IPS-20b (cell line): ENCODE results near the gene MARS1.
A peak's percentile ranks its signal among the peaks of the same experiment; 100 is the strongest.

ENCODE experiments used
- H3K27ac ChIP-seq: one replicate; pipeline ENCODE4 v1.5.1; 2013; ENCODE audit warnings: low read length
- H3K27me3 ChIP-seq: 2 replicates; pipeline ENCODE4 v1.6.1; 2013; ENCODE audit warnings: mild to moderate bottlenecking, low read length, inconsistent platforms; ENCODE audit not compliant: insufficient read depth
- H3K36me3 ChIP-seq: 2 replicates; pipeline ENCODE4 v1.6.1; 2013; ENCODE audit warnings: low read depth, mild to moderate bottlenecking, inconsistent platforms, low read length, moderate library complexity; ENCODE audit not compliant: insufficient read depth
- H3K4me1 ChIP-seq: 2 replicates; pipeline ENCODE4 v1.6.1; 2013; ENCODE audit warnings: mild to moderate bottlenecking, control low read depth, inconsistent platforms, low read length, moderate library complexity; ENCODE audit not compliant: insufficient read depth
- H3K4me3 ChIP-seq: 2 replicates; pipeline ENCODE4 v1.5.1; 2013; ENCODE audit warnings: mild to moderate bottlenecking, low read length, inconsistent platforms
- H3K9ac ChIP-seq: 2 replicates; pipeline ENCODE4 v1.6.1; 2013; ENCODE audit warnings: low read depth, mild to moderate bottlenecking, inconsistent platforms, low read length, moderate library complexity
- H3K9me3 ChIP-seq: 2 replicates; pipeline ENCODE4 v1.6.1; 2013; ENCODE audit warnings: mild to moderate bottlenecking, low read depth, low read length, inconsistent platforms; ENCODE audit not compliant: insufficient read depth

MARS1 gene

GRCh38 chr12:57459750-57460467 is 28.0 kb upstream of the MARS1 start, which contains the start of gene GLI1:
GLI1 (plus strand) TSS chr12:57459785; CDS start chr12:57463692, 3,907 bp downstream.
- Histone ChIP-seq H3K9me3 (no peaks in the 10 kb centered on the region), H3K36me3 (no peaks in the 10 kb centered on the region), H3K27ac (peak within 1 kb of the TSS; percentile 27), H3K4me3 (peak within 1 kb of the TSS; percentile 89), H3K27me3 (peaks cover 24% of the 10 kb centered on the region), H3K4me1 (peaks cover 16% of the 10 kb centered on the region), H3K9ac (peak within 1 kb of the TSS; percentile 66; the same call in 1 of the 2 replicates)

DNA sequence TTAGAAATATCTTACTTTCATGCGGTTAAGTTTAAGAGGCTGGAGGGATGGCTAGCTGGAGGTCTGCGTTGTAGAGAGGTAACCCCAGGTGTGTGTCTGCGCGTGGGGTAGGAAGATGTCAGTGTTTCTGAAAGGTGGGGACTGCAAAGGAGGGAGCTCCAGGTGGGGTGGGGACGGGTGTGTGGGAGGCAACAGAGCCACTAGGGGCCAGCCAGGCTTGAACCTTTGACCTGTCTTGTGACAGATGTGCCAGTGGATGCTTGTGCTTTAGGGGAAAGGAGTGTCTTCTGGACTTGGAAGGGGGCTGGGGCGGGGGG is 27.4 kb upstream of the MARS1 start:
- Histone ChIP-seq H3K27me3 (peaks cover 24% of the 10 kb centered on the region), H3K4me3 (peak overlapping the region; percentile 89), H3K9ac (peak overlapping the region; percentile 57; the same call in 1 of the 2 replicates), H3K36me3 (no peaks in the 10 kb centered on the region), H3K4me1 (peaks cover 13% of the 10 kb centered on the region), H3K27ac (no peak overlapping the region), H3K9me3 (no peaks in the 10 kb centered on the region)

GRCh38 chr12:57460841-57461275 is 27.0 kb upstream of the MARS1 start:
- Histone ChIP-seq H3K4me3 (peak overlapping the region; percentile 89), H3K9ac (peak overlapping the region; percentile 57; the same call in 1 of the 2 replicates), H3K36me3 (no peaks in the 10 kb centered on the region), H3K27me3 (peaks cover 20% of the 10 kb centered on the region), H3K9me3 (no peaks in the 10 kb centered on the region), H3K4me1 (peaks cover 9% of the 10 kb centered on the region), H3K27ac (no peak overlapping the region)

DNA sequence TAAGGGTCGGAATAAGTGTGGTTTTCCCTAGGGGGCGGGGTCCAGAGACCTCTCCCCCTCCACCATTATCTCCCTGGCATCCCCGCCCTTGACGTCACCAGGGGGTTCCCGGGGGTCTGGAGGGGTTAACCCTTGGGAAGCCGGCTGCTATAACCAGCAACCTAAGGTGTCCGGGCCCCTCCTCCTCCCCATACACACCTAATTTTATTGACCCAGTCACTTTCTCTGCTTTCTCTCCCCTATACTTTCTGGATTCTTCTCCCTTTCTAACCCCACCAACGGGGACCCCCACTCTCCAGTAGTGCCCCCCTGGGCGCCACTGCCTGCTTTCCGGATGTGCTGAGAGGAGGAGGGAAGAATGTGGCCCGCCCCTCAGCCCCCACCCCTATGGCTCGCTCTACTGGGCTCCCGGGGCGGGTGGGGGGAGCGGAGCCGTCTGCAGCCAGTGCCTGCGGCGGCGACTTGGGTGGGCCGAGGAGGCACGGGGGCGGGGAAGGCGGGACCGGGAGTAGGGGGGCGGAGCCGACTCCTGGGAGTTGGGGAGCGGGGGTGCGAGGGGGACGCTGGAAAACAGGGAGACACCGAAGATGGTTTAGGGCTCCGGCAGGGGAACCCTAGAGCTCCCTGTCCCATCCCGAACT is 26.5 kb upstream of the MARS1 start:
- Histone ChIP-seq H3K4me1 (peaks cover 7% of the 10 kb centered on the region), H3K27me3 (peaks cover 18% of the 10 kb centered on the region), H3K9me3 (no peaks in the 10 kb centered on the region), H3K36me3 (no peaks in the 10 kb centered on the region), H3K27ac (peak overlapping the region; percentile 49), H3K9ac (peak overlapping the region; percentile 85; the same call in 1 of the 2 replicates), H3K4me3 (peak overlapping the region; percentile 89)

DNA sequence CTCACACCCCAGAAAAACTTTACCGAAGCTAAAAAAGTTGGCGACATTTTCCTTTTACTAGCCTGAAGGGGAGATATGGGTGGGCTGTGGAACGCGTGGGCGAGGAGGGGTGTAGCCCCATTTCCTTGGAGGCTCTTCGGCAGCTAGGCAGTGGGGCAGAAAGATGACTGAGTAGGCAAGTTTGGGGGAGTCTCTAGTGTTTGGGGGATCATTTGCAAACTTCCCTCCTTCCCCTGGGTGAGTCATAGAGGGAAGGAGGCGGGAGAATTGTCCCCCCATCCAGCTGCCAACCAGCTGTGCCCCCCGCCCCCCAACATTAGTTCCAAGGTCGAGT is 26.0 kb upstream of the MARS1 start:
- no peaks in the 10 kb centered on the region for H3K9me3 ChIP-seq
- H3K9ac ChIP-seq: peak overlapping the region; percentile 85; the same call in 1 of the 2 replicates
- H3K36me3 ChIP-seq: no peaks in the 10 kb centered on the region
- peak overlapping the region; percentile 49 for H3K27ac ChIP-seq
- H3K4me3 ChIP-seq: peak overlapping the region; percentile 89
- peaks cover 7% of the 10 kb centered on the region for H3K4me1 ChIP-seq
- H3K27me3 ChIP-seq: peaks cover 18% of the 10 kb centered on the region

- H3K4me3 ChIP-seq: peak overlapping the region; percentile 89
- peak overlapping the region; percentile 49 for H3K27ac ChIP-seq
- H3K36me3 ChIP-seq: no peaks in the 10 kb centered on the region
- no peaks in the 10 kb centered on the region for H3K9me3 ChIP-seq
- H3K4me1 ChIP-seq: peaks cover 7% of the 10 kb centered on the region
- peak overlapping the region; percentile 85; the same call in 1 of the 2 replicates for H3K9ac ChIP-seq
- H3K27me3 ChIP-seq: peaks cover 18% of the 10 kb centered on the region
These were observed 25.5 kb upstream of the MARS1 start for GRCh38 chr12:57462251-57462911.

DNA sequence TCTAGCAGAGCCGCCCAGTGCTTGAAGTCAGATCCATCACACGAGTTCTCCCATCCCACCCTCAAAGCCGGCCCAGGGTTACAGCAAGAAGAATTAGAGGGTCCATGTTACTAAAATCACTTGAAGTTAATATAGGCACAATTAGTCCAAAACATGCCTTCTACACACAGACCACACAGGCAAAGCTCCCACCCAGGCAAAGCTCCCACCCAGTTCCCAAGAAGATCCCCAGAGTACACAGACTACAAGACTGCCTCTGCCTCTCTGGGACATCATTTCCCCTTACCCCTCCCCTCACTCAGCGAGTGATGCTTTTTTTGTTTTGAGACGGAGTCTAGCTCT is 25.0 kb upstream of the MARS1 start:
- Histone ChIP-seq H3K27me3 (peaks cover 18% of the 10 kb centered on the region), H3K36me3 (no peaks in the 10 kb centered on the region), H3K27ac (no peak overlapping the region), H3K9ac (no peak overlapping the region), H3K4me3 (no peak overlapping the region), H3K9me3 (no peaks in the 10 kb centered on the region), H3K4me1 (peaks cover 7% of the 10 kb centered on the region)

- Histone ChIP-seq H3K27ac (no peak overlapping the region), H3K9ac (no peak overlapping the region), H3K9me3 (no peaks in the 10 kb centered on the region), H3K4me3 (no peak overlapping the region), H3K27me3 (peaks cover 18% of the 10 kb centered on the region), H3K4me1 (no peaks in the 10 kb centered on the region), H3K36me3 (no peaks in the 10 kb centered on the region)
These were observed 23.3 kb upstream of the MARS1 start for GRCh38 chr12:57464569-57464968.

DNA sequence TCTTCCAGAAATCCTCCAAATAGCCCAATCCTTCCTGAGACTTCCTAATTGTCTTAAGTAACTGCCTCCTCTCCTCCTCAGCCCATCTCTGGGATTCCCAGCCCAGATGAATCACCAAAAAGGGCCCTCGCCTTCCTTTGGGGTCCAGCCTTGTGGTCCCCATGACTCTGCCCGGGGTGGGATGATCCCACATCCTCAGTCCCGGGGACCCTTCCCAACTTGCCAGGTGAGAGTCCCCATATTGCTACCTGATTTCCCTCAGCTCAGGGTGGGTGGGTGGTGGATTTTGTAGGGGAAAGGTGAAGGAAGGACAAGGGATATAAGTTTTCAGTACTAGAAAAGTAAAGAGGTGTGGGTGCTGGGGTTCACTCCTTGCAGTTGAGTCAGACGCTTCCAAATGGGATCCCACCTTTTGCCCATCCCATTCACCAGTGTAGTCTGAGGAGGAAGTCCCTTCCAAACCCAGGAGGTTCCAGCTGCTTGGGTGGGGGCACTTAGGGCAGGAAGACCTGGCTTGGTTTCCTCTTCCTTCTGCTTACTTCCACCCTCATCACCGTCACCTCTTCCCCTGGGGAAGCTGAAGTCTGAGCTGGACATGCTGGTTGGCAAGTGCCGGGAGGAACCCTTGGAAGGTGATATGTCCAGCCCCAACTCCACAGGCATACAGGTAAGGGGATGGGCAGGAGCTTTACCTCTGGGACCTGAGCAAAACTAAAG is 22.7 kb upstream of the MARS1 start:
- Histone ChIP-seq H3K27me3 (peaks cover 16% of the 10 kb centered on the region), H3K9ac (no peak overlapping the region), H3K4me1 (no peaks in the 10 kb centered on the region), H3K36me3 (no peaks in the 10 kb centered on the region), H3K27ac (no peak overlapping the region), H3K9me3 (no peaks in the 10 kb centered on the region), H3K4me3 (no peak overlapping the region)

DNA sequence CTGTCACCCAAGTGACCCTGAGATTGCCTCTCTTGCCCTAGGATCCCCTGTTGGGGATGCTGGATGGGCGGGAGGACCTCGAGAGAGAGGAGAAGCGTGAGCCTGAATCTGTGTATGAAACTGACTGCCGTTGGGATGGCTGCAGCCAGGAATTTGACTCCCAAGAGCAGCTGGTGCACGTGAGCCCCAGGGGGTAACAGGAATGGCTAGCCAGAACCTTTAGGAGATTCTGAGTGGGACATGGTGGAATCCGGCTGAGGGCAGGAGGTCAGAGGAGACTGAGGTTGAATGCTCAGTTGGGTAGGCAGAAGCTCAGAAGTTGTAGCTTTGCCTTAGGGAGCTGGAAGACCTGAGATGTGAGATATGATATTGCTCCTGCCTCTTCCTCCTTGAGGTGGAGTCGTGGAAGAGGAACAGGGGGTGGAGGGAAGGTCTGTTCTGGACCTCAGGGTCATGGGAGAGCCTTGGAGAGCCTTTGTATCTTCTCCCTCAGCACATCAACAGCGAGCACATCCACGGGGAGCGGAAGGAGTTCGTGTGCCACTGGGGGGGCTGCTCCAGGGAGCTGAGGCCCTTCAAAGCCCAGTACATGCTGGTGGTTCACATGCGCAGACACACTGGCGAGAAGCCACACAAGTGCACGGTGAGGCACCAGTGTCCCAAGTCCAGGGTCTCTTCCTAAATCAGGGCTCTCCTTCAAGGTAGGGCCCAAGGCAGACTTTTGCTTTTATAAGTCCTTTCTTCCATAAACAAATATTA is 21.9 kb upstream of the MARS1 start:
- H3K9me3 ChIP-seq: no peaks in the 10 kb centered on the region
- H3K27ac ChIP-seq: no peak overlapping the region
- peaks cover 13% of the 10 kb centered on the region for H3K27me3 ChIP-seq
- H3K36me3 ChIP-seq: no peaks in the 10 kb centered on the region
- no peak overlapping the region for H3K4me3 ChIP-seq
- no peaks in the 10 kb centered on the region for H3K4me1 ChIP-seq
- H3K9ac ChIP-seq: no peak overlapping the region
